Loucy (cell line): ENCODE measurements around the gene CLEC9A.

Experiments used
- H2AFZ ChIP-seq: fragments of 200-600 bp; sonication (generic); 2 replicates; pipeline ENCODE4 v1.6.0; 2016; ENCODE audit warnings: antibody characterized with exemption, mild to moderate bottlenecking, low read length, moderate library complexity
- H3F3A ChIP-seq: fragments of 200-600 bp; 2 replicates; pipeline ENCODE4 v1.6.0; 2016; ENCODE audit warnings: antibody characterized with exemption, low read depth, mild to moderate bottlenecking
- H3K27me3 ChIP-seq: fragments of 200-600 bp; sonication (generic); 2 replicates; pipeline ENCODE4 v1.6.1; 2014; ENCODE audit warnings: low read length, mild to moderate bottlenecking; ENCODE audit not compliant: insufficient read depth, poor library complexity, severe bottlenecking
- H3K36me3 ChIP-seq: fragments of 200-600 bp; sonication (generic); 2 replicates; pipeline ENCODE4 v1.6.1; 2016; ENCODE audit warnings: low read length; ENCODE audit not compliant: insufficient read depth
- H3K4me1 ChIP-seq: fragments of 200-600 bp; sonication (generic); 2 replicates; pipeline ENCODE4 v1.5.1; 2014; ENCODE audit warnings: low read length, mild to moderate bottlenecking; ENCODE audit not compliant: insufficient read depth, poor library complexity, severe bottlenecking
- H3K4me2 ChIP-seq: fragments of 200-600 bp; sonication (generic); 2 replicates; pipeline ENCODE4 v1.6.0; 2014; ENCODE audit warnings: antibody characterized with exemption, low read length, low read depth, mild to moderate bottlenecking; ENCODE audit not compliant: poor library complexity, severe bottlenecking
- H3K4me3 ChIP-seq: fragments of 200-600 bp; sonication (generic); 2 replicates; pipeline ENCODE4 v1.5.1; 2014; ENCODE audit warnings: low read length, mild to moderate bottlenecking, mixed read lengths; ENCODE audit not compliant: poor library complexity, severe bottlenecking
- H3K79me2 ChIP-seq: fragments of 200-600 bp; sonication (generic); 2 replicates; pipeline ENCODE4 v1.6.1; 2014; ENCODE audit warnings: low read length; ENCODE audit not compliant: insufficient read depth
- H3K9ac ChIP-seq: fragments of 200-600 bp; sonication (generic); 2 replicates; pipeline ENCODE4 v1.6.0; 2014; ENCODE audit warnings: mild to moderate bottlenecking, low read depth, low read length, moderate library complexity; ENCODE audit not compliant: poor library complexity, severe bottlenecking
- H3K9me2 ChIP-seq: fragments of 200-600 bp; sonication (generic); replicated peaks from 2 replicates; pipeline ENCODE4 v1.6.1; 2016; ENCODE audit warnings: low read depth, low read length, mixed read lengths
- H3K9me3 ChIP-seq: fragments of 200-600 bp; sonication (generic); 2 replicates; pipeline ENCODE4 v1.6.1; 2014; ENCODE audit warnings: mild to moderate bottlenecking, antibody characterized with exemption, low read length, low read depth; ENCODE audit not compliant: insufficient read depth
- H4K20me1 ChIP-seq: fragments of 200-600 bp; sonication (generic); 2 replicates; pipeline ENCODE4 v1.6.0; 2014; ENCODE audit warnings: antibody characterized with exemption, low read length, mild to moderate bottlenecking; ENCODE audit not compliant: insufficient read depth, poor library complexity, severe bottlenecking
- EZH2phosphoT487 ChIP-seq: fragments of 200-600 bp; IDR thresholded peaks from 2 replicates; pipeline ENCODE4 v1.6.1; 2018; ENCODE audit warnings: antibody characterized with exemption, mild to moderate bottlenecking, moderate library complexity, borderline replicate concordance
- TF ChIP-seq, protein P1 (sequence below): fragments of 200-600 bp; sonication (generic); conservative IDR thresholded peaks from 2 replicates; pipeline ENCODE4 v1.5.1; 2014; ENCODE audit warnings: mild to moderate bottlenecking, antibody characterized with exemption, low read length

Gene CLEC9A

DNA sequence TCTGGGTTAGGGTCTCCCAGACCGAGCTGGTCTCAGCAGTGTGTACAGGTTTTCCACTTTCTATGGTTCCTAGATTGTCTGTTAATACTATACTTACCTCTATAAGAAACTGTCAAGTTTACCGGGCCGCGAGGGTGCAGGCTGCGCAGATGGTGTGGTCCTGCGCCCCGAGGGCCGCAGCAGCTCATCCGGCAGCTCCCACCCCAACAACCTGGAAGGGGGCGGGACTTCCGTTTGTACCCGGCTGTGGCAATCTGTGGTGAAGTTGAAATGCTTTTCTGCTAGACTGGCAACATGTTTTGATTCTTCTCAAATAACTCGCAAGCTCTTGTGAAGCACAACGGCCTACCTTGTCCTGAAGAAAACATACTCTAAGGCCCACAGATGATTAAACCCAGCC lies at the start of gene CLEC9A:
Gene CLEC9A (plus strand): TSS at position 237 of the 400 bp plus-strand sequence. CDS start 22,006 bp downstream, outside the sequence.
- Histone ChIP-seq H3K36me3 (no peaks in the 10 kb centered on the region), H3F3A (no peaks in the 10 kb centered on the region), H3K4me3 (no peak within 1 kb of the TSS), H3K9ac (no peak within 1 kb of the TSS), H3K9me2 (no peaks in the 10 kb centered on the region), H3K27me3 (no peaks in the 10 kb centered on the region), H3K4me2 (no peak within 1 kb of the TSS), H3K9me3 (no peaks in the 10 kb centered on the region), H4K20me1 (no peaks in the 10 kb centered on the region), H2AFZ (no peak within 1 kb of the TSS), H3K4me1 (no peaks in the 10 kb centered on the region), H3K79me2 (no peaks in the 10 kb centered on the region)
- TF ChIP-seq EZH2phosphoT487 = no peak
- TF ChIP-seq, protein P1, sequence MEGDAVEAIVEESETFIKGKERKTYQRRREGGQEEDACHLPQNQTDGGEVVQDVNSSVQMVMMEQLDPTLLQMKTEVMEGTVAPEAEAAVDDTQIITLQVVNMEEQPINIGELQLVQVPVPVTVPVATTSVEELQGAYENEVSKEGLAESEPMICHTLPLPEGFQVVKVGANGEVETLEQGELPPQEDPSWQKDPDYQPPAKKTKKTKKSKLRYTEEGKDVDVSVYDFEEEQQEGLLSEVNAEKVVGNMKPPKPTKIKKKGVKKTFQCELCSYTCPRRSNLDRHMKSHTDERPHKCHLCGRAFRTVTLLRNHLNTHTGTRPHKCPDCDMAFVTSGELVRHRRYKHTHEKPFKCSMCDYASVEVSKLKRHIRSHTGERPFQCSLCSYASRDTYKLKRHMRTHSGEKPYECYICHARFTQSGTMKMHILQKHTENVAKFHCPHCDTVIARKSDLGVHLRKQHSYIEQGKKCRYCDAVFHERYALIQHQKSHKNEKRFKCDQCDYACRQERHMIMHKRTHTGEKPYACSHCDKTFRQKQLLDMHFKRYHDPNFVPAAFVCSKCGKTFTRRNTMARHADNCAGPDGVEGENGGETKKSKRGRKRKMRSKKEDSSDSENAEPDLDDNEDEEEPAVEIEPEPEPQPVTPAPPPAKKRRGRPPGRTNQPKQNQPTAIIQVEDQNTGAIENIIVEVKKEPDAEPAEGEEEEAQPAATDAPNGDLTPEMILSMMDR = no peak

DNA sequence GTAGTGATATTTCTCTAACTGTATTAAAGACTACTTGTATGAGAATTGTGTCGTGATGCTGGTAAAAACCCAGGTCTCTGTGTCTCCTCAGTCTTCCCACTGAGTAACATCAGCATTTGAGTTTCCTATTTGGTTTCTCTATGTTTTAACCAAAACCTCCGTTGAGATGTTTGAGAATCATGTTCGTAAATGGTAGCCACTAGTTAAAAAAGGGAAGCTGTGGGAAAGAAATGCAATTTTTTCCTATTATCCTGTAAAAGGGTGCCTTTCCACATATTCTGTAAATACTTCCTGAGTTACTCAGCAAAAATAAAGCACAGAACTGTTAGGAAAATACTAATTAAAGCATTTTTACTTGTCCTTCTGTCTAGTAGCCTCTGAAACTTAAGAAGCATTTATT lies 38.6 kb upstream of the CLEC9A start:
- Histone ChIP-seq H3K4me3 (no peak overlapping the region), H3K36me3 (no peaks in the 10 kb centered on the region), H3K9ac (no peak overlapping the region), H3K4me1 (no peaks in the 10 kb centered on the region), H3F3A (no peaks in the 10 kb centered on the region), H4K20me1 (no peaks in the 10 kb centered on the region), H3K9me2 (no peaks in the 10 kb centered on the region), H3K4me2 (no peak overlapping the region), H3K79me2 (no peaks in the 10 kb centered on the region), H2AFZ (no peak overlapping the region), H3K27me3 (no peaks in the 10 kb centered on the region), H3K9me3 (no peaks in the 10 kb centered on the region)
- TF ChIP-seq, protein P1 = no peak
- no peak for TF ChIP-seq EZH2phosphoT487

DNA sequence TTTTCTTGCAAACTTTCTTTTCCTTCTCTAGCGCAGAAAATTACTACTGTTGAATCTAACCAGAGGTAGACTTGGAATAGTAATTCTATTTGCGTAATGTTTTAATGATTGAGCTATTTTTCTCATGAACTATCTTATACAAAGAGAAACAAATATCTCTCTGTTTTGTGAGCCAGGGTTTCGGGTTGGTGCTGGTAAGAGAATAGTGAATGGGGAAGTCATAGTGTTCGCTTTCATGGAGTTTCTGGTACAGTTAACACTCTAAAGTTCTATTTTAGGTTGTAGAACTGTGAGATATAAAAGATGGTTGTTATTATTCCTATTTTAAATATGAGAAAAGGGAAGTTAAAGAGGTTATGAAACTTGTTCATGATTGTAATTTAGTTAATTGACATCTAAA lies 38.2 kb upstream of the CLEC9A start:
- Histone ChIP-seq H2AFZ (no peak overlapping the region), H3K4me3 (no peak overlapping the region), H3K79me2 (no peaks in the 10 kb centered on the region), H3K4me2 (no peak overlapping the region), H3K36me3 (no peaks in the 10 kb centered on the region), H3K9me3 (no peaks in the 10 kb centered on the region), H3K9ac (no peak overlapping the region), H3K4me1 (no peaks in the 10 kb centered on the region), H4K20me1 (no peaks in the 10 kb centered on the region), H3K27me3 (no peaks in the 10 kb centered on the region), H3K9me2 (no peaks in the 10 kb centered on the region), H3F3A (no peaks in the 10 kb centered on the region)
- TF ChIP-seq, protein P1 = no peak
- TF ChIP-seq EZH2phosphoT487 = no peak
